Measurements from ENCODE around the gene DISP3. TPM values are rescaled to one million over a fixed set of nuclear protein-coding genes. Genes with fewer than 3 reads are reported as not detected.

DISP3 gene
- total and polyA plus RNA-seq, 8 donors = 0.13 to 6.7 (median 0.74) TPM

GRCh38 chr1:11539850-11540772 is 61.2 kb downstream of the DISP3 start:
- ATAC-seq (no peak), FAIRE-seq (no peak), DNase-seq (no peak)
- Histone ChIP-seq H3K27ac (no peak overlapping the region), H3K9me3 (no peaks in the 10 kb centered on the region), H3K4me3 (no peak overlapping the region), H3K4me1 (no peaks in the 10 kb centered on the region), H3K27me3 (no peaks in the 10 kb centered on the region), H3K36me3 (no peaks in the 10 kb centered on the region)
- TF ChIP-seq, protein P1, sequence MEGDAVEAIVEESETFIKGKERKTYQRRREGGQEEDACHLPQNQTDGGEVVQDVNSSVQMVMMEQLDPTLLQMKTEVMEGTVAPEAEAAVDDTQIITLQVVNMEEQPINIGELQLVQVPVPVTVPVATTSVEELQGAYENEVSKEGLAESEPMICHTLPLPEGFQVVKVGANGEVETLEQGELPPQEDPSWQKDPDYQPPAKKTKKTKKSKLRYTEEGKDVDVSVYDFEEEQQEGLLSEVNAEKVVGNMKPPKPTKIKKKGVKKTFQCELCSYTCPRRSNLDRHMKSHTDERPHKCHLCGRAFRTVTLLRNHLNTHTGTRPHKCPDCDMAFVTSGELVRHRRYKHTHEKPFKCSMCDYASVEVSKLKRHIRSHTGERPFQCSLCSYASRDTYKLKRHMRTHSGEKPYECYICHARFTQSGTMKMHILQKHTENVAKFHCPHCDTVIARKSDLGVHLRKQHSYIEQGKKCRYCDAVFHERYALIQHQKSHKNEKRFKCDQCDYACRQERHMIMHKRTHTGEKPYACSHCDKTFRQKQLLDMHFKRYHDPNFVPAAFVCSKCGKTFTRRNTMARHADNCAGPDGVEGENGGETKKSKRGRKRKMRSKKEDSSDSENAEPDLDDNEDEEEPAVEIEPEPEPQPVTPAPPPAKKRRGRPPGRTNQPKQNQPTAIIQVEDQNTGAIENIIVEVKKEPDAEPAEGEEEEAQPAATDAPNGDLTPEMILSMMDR (IDR thresholded peaks at IDR 0.05) = no peak
- intact Hi-C loops (cut with DNase I) = no loop called here
- WGBS, 2 donors = 46 to 47% methylated on average over 18 of the region's 18 CpGs

- Histone ChIP-seq H3K4me3 (no peak overlapping the region), H3K36me3 (no peaks in the 10 kb centered on the region), H3K4me1 (no peaks in the 10 kb centered on the region), H3K27ac (no peak overlapping the region), H3K27me3 (no peaks in the 10 kb centered on the region), H3K9me3 (no peaks in the 10 kb centered on the region)
- intact Hi-C loops (cut with DNase I) = no loop called here
- DNase-seq (no peak), ATAC-seq (no peak), FAIRE-seq (no peak)
- WGBS, 2 donors = 51 to 64% methylated on average over 12 of the region's 12 CpGs
- TF ChIP-seq, protein P1 (IDR thresholded peaks at IDR 0.05) = no peak
Observed at GRCh38 chr1:11540773-11541160, 61.8 kb downstream of the DISP3 start.

DNA sequence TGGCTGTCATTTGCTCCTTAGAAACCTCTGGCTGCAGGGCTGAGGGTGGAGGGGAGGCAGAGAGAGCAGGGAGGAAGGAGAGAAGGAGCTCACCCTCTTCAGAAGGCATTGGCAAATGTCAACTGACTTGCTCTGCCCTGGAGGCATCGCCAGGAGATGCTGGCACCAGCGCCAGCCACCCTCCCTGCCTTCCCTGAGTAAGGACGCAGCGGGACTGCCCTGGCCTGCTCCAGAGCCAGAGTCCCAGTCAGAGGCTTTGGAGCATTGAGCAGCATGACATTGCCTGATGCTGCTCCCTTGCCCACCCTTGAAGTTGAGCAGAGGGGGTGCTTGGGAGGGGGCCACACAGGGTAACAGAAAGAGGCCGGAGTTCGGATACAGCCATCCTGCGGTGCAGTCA is 62.3 kb downstream of the DISP3 start:
- TF ChIP-seq, protein P1 (IDR thresholded peaks at IDR 0.05) = no peak
- WGBS, 2 donors = 70 to 74% methylated on average over 7 of the region's 7 CpGs

GRCh38 chr1:11541956-11542355 is 63.0 kb downstream of the DISP3 start:
- intact Hi-C loops (cut with DNase I) = no loop called here
- H3K27me3 ChIP-seq = no peaks in the 10 kb centered on the region
- H3K27ac ChIP-seq = no peak overlapping the region
- 48 to 53% methylated on average over 7 of the region's 7 CpGs for WGBS, 2 donors
- FAIRE-seq (no peak), ATAC-seq (no peak), DNase-seq (no peak)
- TF ChIP-seq, protein P1 (IDR thresholded peaks at IDR 0.05) = no peak
- no peak overlapping the region for H3K4me3 ChIP-seq
- no peaks in the 10 kb centered on the region for H3K4me1 ChIP-seq
- H3K36me3 ChIP-seq = no peaks in the 10 kb centered on the region
- H3K9me3 ChIP-seq = no peaks in the 10 kb centered on the region

More for the DNA sequence above, 62.3 kb downstream of the DISP3 start:
- H3K4me3 ChIP-seq = no peak overlapping the region
- H3K36me3 ChIP-seq = no peaks in the 10 kb centered on the region
- H3K27ac ChIP-seq = no peak overlapping the region
- H3K9me3 ChIP-seq = no peaks in the 10 kb centered on the region
- intact Hi-C loops (cut with DNase I) = no loop called here
- FAIRE-seq = no peak
- DNase-seq = no peak
- H3K4me1 ChIP-seq = no peaks in the 10 kb centered on the region
- no peak for ATAC-seq
- no peaks in the 10 kb centered on the region for H3K27me3 ChIP-seq

DNA sequence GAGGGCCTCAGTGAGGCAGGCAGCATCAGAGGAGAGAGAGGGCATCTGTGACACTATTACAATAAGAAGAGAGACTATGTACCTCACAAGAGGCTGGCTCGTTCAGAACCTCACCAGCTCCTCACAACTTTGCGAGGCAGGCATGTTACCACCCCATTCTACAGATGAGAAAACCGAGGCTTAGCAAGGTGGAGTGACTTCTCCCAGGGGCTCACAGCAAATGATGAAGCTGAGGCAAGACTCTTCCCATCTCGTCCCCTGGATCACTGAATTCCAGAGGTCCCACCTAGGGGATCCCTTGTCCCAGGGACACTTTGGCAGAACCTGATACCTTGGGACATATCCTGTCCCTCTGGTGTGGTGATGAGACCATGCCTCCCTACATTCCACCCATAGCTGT is 64.4 kb downstream of the DISP3 start:
- H3K27me3 ChIP-seq = no peaks in the 10 kb centered on the region
- H3K4me3 ChIP-seq = no peak overlapping the region
- H3K27ac ChIP-seq = no peak overlapping the region
- TF ChIP-seq, protein P1 (IDR thresholded peaks at IDR 0.05) = no peak
- no peak for DNase-seq
- H3K36me3 ChIP-seq = no peaks in the 10 kb centered on the region
- no peaks in the 10 kb centered on the region for H3K9me3 ChIP-seq
- no peak for FAIRE-seq
- WGBS, 2 donors = 45 to 55% methylated on average over 4 of the region's 4 CpGs
- ATAC-seq = no peak
- intact Hi-C loops (cut with DNase I) = no loop called here
- H3K4me1 ChIP-seq = no peaks in the 10 kb centered on the region

Data from pancreas (tissue), 10 donors.